Neural progenitor cell (in vitro differentiated cells): ENCODE measurements around the gene NDRG3. TPM values are rescaled to one million over a fixed set of nuclear protein-coding genes. Genes with fewer than 3 reads are reported as not detected.
A peak's percentile ranks its signal among the peaks of the same experiment; 100 is the strongest.
"Not testable (repeated sequence)": the region's sequence is repeated elsewhere in the genome, so short reads cannot be mapped to it uniquely, and the experiment has no call there.

Experiments
- DNase-seq: peaks from one replicate; pipeline ENCODE4 v3.0.0-alpha.2; 2016; ENCODE audit warnings: low spot score
- H2AFZ ChIP-seq: fragments of 200-600 bp; sonication (generic); replicated peaks from 2 replicates; pipeline ENCODE4 v1.6.1; 2016; ENCODE audit warnings: antibody characterized with exemption
- H3F3A ChIP-seq: fragments of 200-600 bp; sonication (generic); 2 replicates; pipeline ENCODE4 v1.6.1; 2016; ENCODE audit warnings: antibody characterized with exemption, low read depth
- H3K27ac ChIP-seq: fragments of 200-600 bp; sonication (generic); 2 replicates; pipeline ENCODE4 v1.5.1; 2016; ENCODE audit warnings: mild to moderate bottlenecking
- H3K27me3 ChIP-seq: fragments of 200-600 bp; sonication (generic); 2 replicates; pipeline ENCODE4 v1.6.1; 2016; ENCODE audit warnings: mild to moderate bottlenecking, moderate library complexity
- H3K36me3 ChIP-seq: fragments of 200-600 bp; sonication (generic); 2 replicates; pipeline ENCODE4 v1.5.1; 2016
- H3K4me1 ChIP-seq: fragments of 200-600 bp; sonication (generic); 2 replicates; pipeline ENCODE4 v1.6.1; 2016; ENCODE audit warnings: mixed run types
- H3K4me2 ChIP-seq: fragments of 200-600 bp; sonication (generic); 2 replicates; pipeline ENCODE4 v1.6.1; 2016
- H3K4me3 ChIP-seq: fragments of 200-600 bp; sonication (generic); 2 replicates; pipeline ENCODE4 v1.5.1; 2016
- H3K79me2 ChIP-seq: fragments of 200-600 bp; sonication (generic); 2 replicates; pipeline ENCODE4 v1.6.1; 2016; ENCODE audit warnings: low read depth
- H3K9ac ChIP-seq: fragments of 200-600 bp; sonication (generic); 2 replicates; pipeline ENCODE4 v1.6.1; 2016
- H3K9me3 ChIP-seq: fragments of 200-600 bp; sonication (generic); 2 replicates; pipeline ENCODE4 v1.5.1; 2016; ENCODE audit warnings: low read depth
- H4K20me1 ChIP-seq: fragments of 200-600 bp; sonication (generic); 2 replicates; pipeline ENCODE4 v1.6.1; 2016; ENCODE audit warnings: low read depth
- H3K27ac Mint-ChIP-seq: 3 replicates; pipeline ENCODE4 v1.8.0; 2021; ENCODE audit warnings: mixed read lengths
- H3K27me3 Mint-ChIP-seq: 2 replicates; pipeline ENCODE4 v1.8.0; 2022; ENCODE audit warnings: low read depth, mild to moderate bottlenecking, inconsistent platforms, moderate library complexity, mixed read lengths; ENCODE audit not compliant: insufficient read depth
- H3K36me3 Mint-ChIP-seq: 3 replicates; pipeline ENCODE4 v1.8.0; 2021; ENCODE audit warnings: mixed read lengths
- H3K4me1 Mint-ChIP-seq: 3 replicates; pipeline ENCODE4 v1.8.0; 2021; ENCODE audit warnings: mixed read lengths
- H3K4me3 Mint-ChIP-seq: 3 replicates; pipeline ENCODE4 v1.8.0; 2021; ENCODE audit warnings: mild to moderate bottlenecking, moderate library complexity, mixed read lengths
- H3K9me3 Mint-ChIP-seq: 3 replicates; pipeline ENCODE4 v1.8.0; 2020; ENCODE audit warnings: mixed read lengths
- EZH2 ChIP-seq: fragments of 200-600 bp; sonication (generic); IDR thresholded peaks from 2 replicates; pipeline ENCODE4 v1.6.1; 2017; ENCODE audit warnings: antibody characterized with exemption, mild to moderate bottlenecking, moderate library complexity
- EZH2phosphoT487 ChIP-seq: fragments of 200-600 bp; sonication (generic); IDR thresholded peaks from 2 replicates; pipeline ENCODE4 v1.6.1; 2017; ENCODE audit warnings: antibody characterized with exemption
- total RNA-seq: library from RNA; depleted of rRNA; stranded (reverse); fragments of >200 nt; gene quantifications from 2 replicates; pipeline ENCODE4 v1.2.3, GENCODE V29; 2015; ENCODE audit warnings: low replicate concordance
- TF ChIP-seq, protein P1 (sequence below): fragments of 200-600 bp; sonication (generic); IDR thresholded peaks from 2 replicates; pipeline ENCODE4 v1.5.1; 2017; ENCODE audit warnings: antibody characterized with exemption, mild to moderate bottlenecking

NDRG3 gene
- total RNA-seq, 1 donor from 2014 or later: 25.3 TPM

DNA sequence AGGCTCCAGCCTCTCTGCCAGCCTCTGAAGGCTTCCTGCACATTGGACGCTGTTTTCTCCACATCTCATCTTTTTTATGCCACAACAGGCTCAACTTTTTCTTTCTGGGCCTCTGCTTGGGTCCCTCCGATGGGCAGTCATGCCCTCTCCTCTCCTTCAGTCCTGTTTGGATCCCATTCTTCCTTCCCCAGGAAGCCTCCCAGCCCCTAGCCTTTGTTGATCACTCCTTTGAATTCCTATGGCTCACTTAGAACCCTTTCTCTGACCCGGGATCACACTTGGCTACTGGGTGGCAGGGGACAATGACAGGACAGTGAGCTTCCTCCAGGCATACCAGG is 104.4 kb downstream of the NDRG3 start:
- no peak overlapping the region for H3K27ac ChIP-seq
- H3K79me2 ChIP-seq: no peaks in the 10 kb centered on the region
- DNase-seq: no peak
- H3K4me2 ChIP-seq: no peak overlapping the region
- Mint-ChIP-seq H3K4me3 (peak overlapping the region; percentile 42), H3K27me3 (peaks cover 6% of the 10 kb centered on the region), H3K27ac (peak overlapping the region; percentile 78), H3K4me1 (peaks cover 7% of the 10 kb centered on the region), H3K36me3 (no peaks in the 10 kb centered on the region), H3K9me3 (no peaks in the 10 kb centered on the region)
- H3K9ac ChIP-seq: no peak overlapping the region
- H4K20me1 ChIP-seq: no peaks in the 10 kb centered on the region
- H3K27me3 ChIP-seq: no peaks in the 10 kb centered on the region
- H3K36me3 ChIP-seq: no peaks in the 10 kb centered on the region
- TF ChIP-seq EZH2 (no peak), EZH2phosphoT487 (no peak)
- TF ChIP-seq, protein P1, sequence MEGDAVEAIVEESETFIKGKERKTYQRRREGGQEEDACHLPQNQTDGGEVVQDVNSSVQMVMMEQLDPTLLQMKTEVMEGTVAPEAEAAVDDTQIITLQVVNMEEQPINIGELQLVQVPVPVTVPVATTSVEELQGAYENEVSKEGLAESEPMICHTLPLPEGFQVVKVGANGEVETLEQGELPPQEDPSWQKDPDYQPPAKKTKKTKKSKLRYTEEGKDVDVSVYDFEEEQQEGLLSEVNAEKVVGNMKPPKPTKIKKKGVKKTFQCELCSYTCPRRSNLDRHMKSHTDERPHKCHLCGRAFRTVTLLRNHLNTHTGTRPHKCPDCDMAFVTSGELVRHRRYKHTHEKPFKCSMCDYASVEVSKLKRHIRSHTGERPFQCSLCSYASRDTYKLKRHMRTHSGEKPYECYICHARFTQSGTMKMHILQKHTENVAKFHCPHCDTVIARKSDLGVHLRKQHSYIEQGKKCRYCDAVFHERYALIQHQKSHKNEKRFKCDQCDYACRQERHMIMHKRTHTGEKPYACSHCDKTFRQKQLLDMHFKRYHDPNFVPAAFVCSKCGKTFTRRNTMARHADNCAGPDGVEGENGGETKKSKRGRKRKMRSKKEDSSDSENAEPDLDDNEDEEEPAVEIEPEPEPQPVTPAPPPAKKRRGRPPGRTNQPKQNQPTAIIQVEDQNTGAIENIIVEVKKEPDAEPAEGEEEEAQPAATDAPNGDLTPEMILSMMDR: no peak
- peaks cover 9% of the 10 kb centered on the region for H3F3A ChIP-seq
- no peak overlapping the region for H2AFZ ChIP-seq
- H3K4me1 ChIP-seq: peaks cover 16% of the 10 kb centered on the region
- no peaks in the 10 kb centered on the region for H3K9me3 ChIP-seq
- H3K4me3 ChIP-seq: no peak overlapping the region

GRCh38 chr20:36638876-36639400 is 107.0 kb downstream of the NDRG3 start:
- H3K9ac ChIP-seq, DNase-seq, H3K4me2 ChIP-seq, H3K9me3 ChIP-seq, H3K27me3 ChIP-seq, H3K4me3 ChIP-seq, H3K27ac ChIP-seq, H3K4me1 ChIP-seq, H3K79me2 ChIP-seq, H3K4me1 Mint-ChIP-seq, H3K4me3 Mint-ChIP-seq, H3K9me3 Mint-ChIP-seq, H3K36me3 Mint-ChIP-seq, H3K36me3 ChIP-seq, H2AFZ ChIP-seq, H3K27ac Mint-ChIP-seq, H4K20me1 ChIP-seq, H3K27me3 Mint-ChIP-seq, H3F3A ChIP-seq: not testable (repeated sequence)

GRCh38 chr20:36634342-36634741 is 111.5 kb downstream of the NDRG3 start:
- Mint-ChIP-seq H3K4me1 (peaks cover 6% of the 10 kb centered on the region), H3K27ac (no peak overlapping the region), H3K27me3 (no peaks in the 10 kb centered on the region), H3K4me3 (no peak overlapping the region), H3K9me3 (no peaks in the 10 kb centered on the region), H3K36me3 (no peaks in the 10 kb centered on the region)
- Histone ChIP-seq H3K9ac (no peak overlapping the region), H3K27me3 (no peaks in the 10 kb centered on the region), H3K36me3 (no peaks in the 10 kb centered on the region), H2AFZ (no peak overlapping the region), H3K27ac (no peak overlapping the region), H3K4me3 (no peak overlapping the region), H3K4me1 (no peaks in the 10 kb centered on the region), H4K20me1 (no peaks in the 10 kb centered on the region), H3F3A (no peaks in the 10 kb centered on the region), H3K9me3 (no peaks in the 10 kb centered on the region), H3K79me2 (no peaks in the 10 kb centered on the region), H3K4me2 (no peak overlapping the region)
- no peak for DNase-seq
- no peak for TF ChIP-seq EZH2phosphoT487
- TF ChIP-seq, protein P1: no peak
- TF ChIP-seq EZH2: no peak

DNA sequence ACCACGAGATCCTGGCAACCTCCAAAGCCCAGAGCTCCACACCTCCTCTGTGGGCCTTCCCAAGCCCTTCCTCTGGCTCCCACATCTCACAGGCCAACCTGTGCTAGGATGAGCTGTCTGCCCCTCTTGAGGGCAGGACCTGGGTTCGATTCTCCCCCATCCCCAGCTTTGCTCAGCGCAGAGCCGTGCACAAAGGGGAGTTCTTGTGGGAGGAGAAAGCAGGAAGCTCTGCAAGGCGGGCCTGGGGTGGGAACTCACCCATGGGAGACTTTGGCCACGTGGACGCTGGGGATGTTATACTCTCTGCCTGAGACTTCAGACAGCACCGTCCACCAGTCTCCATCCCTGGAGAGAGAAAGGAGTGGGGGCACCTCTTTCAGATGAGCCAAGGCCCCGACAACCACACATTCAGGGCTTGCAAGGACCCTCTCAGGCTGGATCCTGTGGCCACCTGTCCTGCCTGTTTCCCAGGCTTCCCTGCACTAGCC is 112.6 kb downstream of the NDRG3 start:
- no peak overlapping the region for H3K4me3 ChIP-seq
- no peaks in the 10 kb centered on the region for H3K27me3 ChIP-seq
- no peak overlapping the region for H3K27ac ChIP-seq
- TF ChIP-seq, protein P1: no peak
- TF ChIP-seq EZH2phosphoT487 (no peak), EZH2 (no peak)
- H2AFZ ChIP-seq: no peak overlapping the region
- DNase-seq: no peak
- Mint-ChIP-seq H3K27ac (no peak overlapping the region), H3K4me3 (no peak overlapping the region), H3K4me1 (peaks cover 6% of the 10 kb centered on the region), H3K9me3 (no peaks in the 10 kb centered on the region), H3K36me3 (no peaks in the 10 kb centered on the region), H3K27me3 (no peaks in the 10 kb centered on the region)
- no peaks in the 10 kb centered on the region for H3K4me1 ChIP-seq
- H3K36me3 ChIP-seq: no peaks in the 10 kb centered on the region
- no peak overlapping the region for H3K4me2 ChIP-seq
- H3K9ac ChIP-seq: no peak overlapping the region
- no peaks in the 10 kb centered on the region for H3F3A ChIP-seq
- no peaks in the 10 kb centered on the region for H4K20me1 ChIP-seq
- H3K79me2 ChIP-seq: no peaks in the 10 kb centered on the region
- no peaks in the 10 kb centered on the region for H3K9me3 ChIP-seq
